HEK293 (cell line): ENCODE measurements around the gene CDK1.

ENCODE experiments used
- CTCF ChIA-PET: fragments of 350-600 bp; formaldehyde crosslinking; extraction: SDS; loops from one replicate; lab custom pipeline; 2021; ENCODE audit warnings: antibody characterized with exemption; lab: Yijun Ruan, JAX
- POLR2A ChIA-PET: fragments of 300-600 bp; formaldehyde crosslinking; extraction: SDS; loops from one replicate; lab custom pipeline; 2020; ENCODE audit warnings: antibody characterized with exemption, inconsistent platforms; lab: Yijun Ruan, JAX
- H3K27ac ChIP-seq: fragments of 200-500 bp; sonication (Bioruptor generic); 2 replicates; pipeline ENCODE4 v1.5.1; 2014; ENCODE audit warnings: low read depth, low read length, control low read depth, inconsistent platforms; ENCODE audit errors: extremely low read depth
- H3K36me3 ChIP-seq, 2 experiments: fragments of 200-500 bp in 1 of 2; sonication (Bioruptor generic) in 1 of 2; 1 replicate in 1 of 2; 2 replicates in 1 of 2; pipeline ENCODE4 v1.5.1; 2014 to 2017; ENCODE audit warnings: inconsistent platforms in 2 of 2, low read length in 2 of 2; ENCODE audit not compliant: control insufficient read depth in 2 of 2, insufficient read depth in 1 of 2
- H3K4me1 ChIP-seq: fragments of 200-500 bp; sonication (Bioruptor generic); 2 replicates; pipeline ENCODE4 v1.5.1; 2014; ENCODE audit warnings: mild to moderate bottlenecking, low read length, inconsistent platforms; ENCODE audit not compliant: control insufficient read depth, insufficient read depth
- H3K4me3 ChIP-seq: 2 replicates; pipeline ENCODE4 v1.5.1; 2011; ENCODE audit warnings: low read depth, mild to moderate bottlenecking, control low read depth, low read length, moderate library complexity
- H3K9me3 ChIP-seq: fragments of 200-500 bp; sonication (Bioruptor generic); 2 replicates; pipeline ENCODE4 v1.5.1; 2014; ENCODE audit warnings: low read depth, low read length, inconsistent platforms; ENCODE audit not compliant: control insufficient read depth, insufficient read depth
- BCL11A ChIP-seq: fragments of 450-650 bp; formaldehyde crosslinking; IDR thresholded peaks from 2 replicates; pipeline ENCODE4 v1.5.1; 2016; ENCODE audit warnings: low read depth, missing biosample characterization, missing genetic modification characterization
- KLF8 ChIP-seq: fragments of 450-650 bp; formaldehyde crosslinking; IDR thresholded peaks from 2 replicates; pipeline ENCODE4 v1.5.1; 2016; ENCODE audit warnings: missing biosample characterization, missing genetic modification characterization
- OSR2 ChIP-seq: fragments of 450-650 bp; formaldehyde crosslinking; IDR thresholded peaks from 2 replicates; pipeline ENCODE4 v1.5.1; 2016; ENCODE audit warnings: missing biosample characterization, missing genetic modification characterization
- PRDM10 ChIP-seq: fragments of 450-650 bp; formaldehyde crosslinking; IDR thresholded peaks from 2 replicates; pipeline ENCODE4 v1.5.1; 2016; ENCODE audit warnings: missing biosample characterization, missing genetic modification characterization
- PRDM6 ChIP-seq: fragments of 450-650 bp; formaldehyde crosslinking; IDR thresholded peaks from 2 replicates; pipeline ENCODE4 v1.5.1; 2017; ENCODE audit warnings: missing biosample characterization, missing genetic modification characterization
- REPIN1 ChIP-seq: fragments of 450-650 bp; formaldehyde crosslinking; IDR thresholded peaks from 2 replicates; pipeline ENCODE4 v1.5.1; 2017; ENCODE audit warnings: missing biosample characterization, missing genetic modification characterization, low read depth
- YY2 ChIP-seq: fragments of 450-650 bp; formaldehyde crosslinking; IDR thresholded peaks from 2 replicates; pipeline ENCODE4 v1.5.1; 2016; ENCODE audit warnings: missing biosample characterization, missing genetic modification characterization
- ZBTB20 ChIP-seq: fragments of 450-650 bp; formaldehyde crosslinking; IDR thresholded peaks from 2 replicates; pipeline ENCODE4 v1.5.1; 2016; ENCODE audit warnings: missing biosample characterization, missing genetic modification characterization
- ZBTB6 ChIP-seq: fragments of 450-650 bp; formaldehyde crosslinking; IDR thresholded peaks from 2 replicates; pipeline ENCODE4 v1.5.1; 2017; ENCODE audit warnings: missing biosample characterization, missing genetic modification characterization
- ZEB2 ChIP-seq: fragments of 450-650 bp; formaldehyde crosslinking; IDR thresholded peaks from 2 replicates; pipeline ENCODE4 v1.5.1; 2016; ENCODE audit warnings: missing biosample characterization, missing genetic modification characterization
- ZNF174 ChIP-seq: fragments of 450-650 bp; formaldehyde crosslinking; IDR thresholded peaks from 2 replicates; pipeline ENCODE4 v1.5.0; 2017; ENCODE audit warnings: missing biosample characterization, mild to moderate bottlenecking, missing genetic modification characterization
- ZNF184 ChIP-seq: fragments of 450-650 bp; IDR thresholded peaks from 2 replicates; pipeline ENCODE4 v1.5.1; 2018; ENCODE audit warnings: missing biosample characterization, mild to moderate bottlenecking, missing genetic modification characterization
- ZNF248 ChIP-seq: fragments of 450-650 bp; formaldehyde crosslinking; IDR thresholded peaks from 2 replicates; pipeline ENCODE4 v1.5.1; 2017; ENCODE audit warnings: missing biosample characterization, missing genetic modification characterization
- ZNF26 ChIP-seq: fragments of 450-650 bp; formaldehyde crosslinking; IDR thresholded peaks from 2 replicates; pipeline ENCODE4 v1.5.1; 2016; ENCODE audit warnings: missing biosample characterization, missing genetic modification characterization
- ZNF37A ChIP-seq: fragments of 450-650 bp; IDR thresholded peaks from 2 replicates; pipeline ENCODE4 v1.5.1; 2018; ENCODE audit warnings: missing biosample characterization, missing genetic modification characterization
- ZNF398 ChIP-seq: fragments of 450-650 bp; formaldehyde crosslinking; IDR thresholded peaks from 2 replicates; pipeline ENCODE4 v1.5.1; 2017; ENCODE audit warnings: missing biosample characterization, missing genetic modification characterization
- ZNF514 ChIP-seq: fragments of 450-650 bp; formaldehyde crosslinking; IDR thresholded peaks from 2 replicates; pipeline ENCODE4 v1.5.1; 2016; ENCODE audit warnings: missing biosample characterization, missing genetic modification characterization
- ZNF530 ChIP-seq: fragments of 450-650 bp; formaldehyde crosslinking; IDR thresholded peaks from 2 replicates; pipeline ENCODE4 v1.5.1; 2016; ENCODE audit warnings: low read depth, missing biosample characterization, missing genetic modification characterization
- ZNF600 ChIP-seq: fragments of 450-650 bp; formaldehyde crosslinking; IDR thresholded peaks from 2 replicates; pipeline ENCODE4 v1.5.1; 2016; ENCODE audit warnings: missing biosample characterization, missing genetic modification characterization
- ZNF621 ChIP-seq: fragments of 450-650 bp; formaldehyde crosslinking; IDR thresholded peaks from 2 replicates; pipeline ENCODE4 v1.5.1; 2017; ENCODE audit warnings: missing biosample characterization, missing genetic modification characterization
- ZNF624 ChIP-seq: fragments of 450-650 bp; formaldehyde crosslinking; IDR thresholded peaks from 2 replicates; pipeline ENCODE4 v1.5.1; 2017; ENCODE audit warnings: missing biosample characterization, missing genetic modification characterization
- ZNF791 ChIP-seq: fragments of 450-650 bp; formaldehyde crosslinking; IDR thresholded peaks from 2 replicates; pipeline ENCODE4 v1.5.1; 2016; ENCODE audit warnings: missing biosample characterization, missing genetic modification characterization
- ZSCAN30 ChIP-seq: fragments of 450-650 bp; IDR thresholded peaks from 2 replicates; pipeline ENCODE4 v1.5.1; 2018; ENCODE audit warnings: missing biosample characterization, mild to moderate bottlenecking, missing genetic modification characterization, moderate library complexity

The CDK1 gene

GRCh38 chr10:60737242-60737641 is 41.0 kb upstream of the CDK1 start (continued):
- TF ChIP-seq ZNF530, result no peak
- TF ChIP-seq ZBTB6 (tag by site-specific recombination), result no peak
- no peak for TF ChIP-seq ZNF248
- TF ChIP-seq ZNF624 (tag by site-specific recombination), result no peak
- peak; percentile 98 for TF ChIP-seq PRDM10
- peak; percentile 62 for TF ChIP-seq ZNF600 (tag by site-specific recombination)

- no peaks in the 10 kb centered on the region for H3K36me3 ChIP-seq
- ChIA-PET CTCF (no interaction called here), POLR2A (no interaction called here)
- TF ChIP-seq ZNF26 (tag by site-specific recombination) (no peak), PRDM6 (tag by site-specific recombination) (0 out of 2 replicates have a peak, but pooled peaks have one; percentile 16)
- no peak overlapping the region for H3K4me3 ChIP-seq
- no peak overlapping the region for H3K27ac ChIP-seq
- no peaks in the 10 kb centered on the region for H3K9me3 ChIP-seq
- H3K4me1 ChIP-seq, result peaks cover 5% of the 10 kb centered on the region; the same call in 1 of the 2 replicates
Measured at GRCh38 chr10:60739558-60739957, 38.7 kb upstream of the CDK1 start.

- ChIA-PET CTCF (no interaction called here), POLR2A (no interaction called here)
- no peak for TF ChIP-seq ZNF184
- TF ChIP-seq ZNF174 (tag by site-specific recombination), result no peak
- no peak for TF ChIP-seq ZNF514
- no peak for TF ChIP-seq ZNF37A (tag by site-specific recombination)
- no peak for TF ChIP-seq BCL11A (tag by site-specific recombination)
- TF ChIP-seq ZBTB20, result no peak
- TF ChIP-seq ZNF398 (tag by site-specific recombination), result no peak
- no peak for TF ChIP-seq REPIN1 (tag by site-specific recombination)
- TF ChIP-seq ZNF621, result no peak
- no peak for TF ChIP-seq ZEB2 (tag by site-specific recombination)
- no peak for TF ChIP-seq ZSCAN30 (tag by site-specific recombination)
- no peak for TF ChIP-seq ZNF791 (tag by site-specific recombination)
- no peak for TF ChIP-seq KLF8 (tag by site-specific recombination)
- TF ChIP-seq YY2 (tag by site-specific recombination), result no peak
- no peak for TF ChIP-seq OSR2 (tag by site-specific recombination)
- H3K36me3 ChIP-seq, result no peaks in the 10 kb centered on the region
- H3K4me1 ChIP-seq, result peaks cover 5% of the 10 kb centered on the region; the same call in 1 of the 2 replicates
- no peak overlapping the region for H3K27ac ChIP-seq
- no peaks in the 10 kb centered on the region for H3K9me3 ChIP-seq
- no peak overlapping the region for H3K4me3 ChIP-seq
Measured at GRCh38 chr10:60742512-60742911, 35.8 kb upstream of the CDK1 start.
